Measurements from ENCODE around the gene SLC22A17. TPM values are rescaled to one million over a fixed set of nuclear protein-coding genes. Genes with fewer than 3 reads are reported as not detected.

The SLC22A17 gene
- total and polyA plus RNA-seq, 2 of the 13 experiments (the other 11 are each of a cell fraction or from before 2014, with no cell fraction given) = 0.95 to 1.1 TPM

GRCh38 chr14:23302290-23303225 lies 50.1 kb downstream of the SLC22A17 start, which contains the start of gene PPP1R3E (continued):
- TF ChIP-seq, protein P1, sequence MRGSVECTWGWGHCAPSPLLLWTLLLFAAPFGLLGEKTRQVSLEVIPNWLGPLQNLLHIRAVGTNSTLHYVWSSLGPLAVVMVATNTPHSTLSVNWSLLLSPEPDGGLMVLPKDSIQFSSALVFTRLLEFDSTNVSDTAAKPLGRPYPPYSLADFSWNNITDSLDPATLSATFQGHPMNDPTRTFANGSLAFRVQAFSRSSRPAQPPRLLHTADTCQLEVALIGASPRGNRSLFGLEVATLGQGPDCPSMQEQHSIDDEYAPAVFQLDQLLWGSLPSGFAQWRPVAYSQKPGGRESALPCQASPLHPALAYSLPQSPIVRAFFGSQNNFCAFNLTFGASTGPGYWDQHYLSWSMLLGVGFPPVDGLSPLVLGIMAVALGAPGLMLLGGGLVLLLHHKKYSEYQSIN (CRISPR knock-in tag; IDR thresholded peaks at IDR 0.05; ENCODE audit: borderline replicate concordance) = no peak
- peak; percentile 64 for TF ChIP-seq ZFY (CRISPR knock-in tag; IDR thresholded peaks at IDR 0.05)
- peak; percentile 61; the same call in 1 of the 2 replicates for TF ChIP-seq ZNF343 (CRISPR knock-in tag; IDR thresholded peaks at IDR 0.05)
- TF ChIP-seq ATF7 (IDR thresholded peaks at IDR 0.05) = no peak
- peak; percentile 80; the same call in 1 of the 2 replicates for TF ChIP-seq ATF7 (CRISPR knock-in tag; IDR thresholded peaks at IDR 0.05)
- peak; percentile 91 for TF ChIP-seq KDM4B (CRISPR knock-in tag; IDR thresholded peaks at IDR 0.05)
- peak; percentile 70; the same call in 1 of the 2 replicates for TF ChIP-seq IRX3 (CRISPR knock-in tag; IDR thresholded peaks at IDR 0.05; ENCODE audit: borderline replicate concordance, low read depth)
- TF ChIP-seq ZSCAN9 (CRISPR knock-in tag; IDR thresholded peaks at IDR 0.05; ENCODE audit: borderline replicate concordance) = peak; percentile 30; the same call in 1 of the 2 replicates
- TF ChIP-seq PAX8 (CRISPR knock-in tag; IDR thresholded peaks at IDR 0.05; ENCODE audit: borderline replicate concordance) = peak; percentile 94; the same call in 1 of the 2 replicates
- TF ChIP-seq ELF4 (CRISPR knock-in tag; IDR thresholded peaks at IDR 0.05; ENCODE audit: borderline replicate concordance) = peak; percentile 88
- no peak; the same call in 1 of the 2 replicates for TF ChIP-seq ZNF367 (CRISPR knock-in tag; IDR thresholded peaks at IDR 0.05; ENCODE audit: borderline replicate concordance)
- TF ChIP-seq U2AF2 (IDR thresholded peaks at IDR 0.05; ENCODE audit: low read depth, low read length) = no peak
- TF ChIP-seq ZNF713 (CRISPR knock-in tag; IDR thresholded peaks at IDR 0.05) = no peak
- TF ChIP-seq SOX6 (IDR thresholded peaks at IDR 0.05) = no peak
- peak; percentile 45; the same call in 1 of the 2 replicates for TF ChIP-seq SOX6 (CRISPR knock-in tag; IDR thresholded peaks at IDR 0.05)
- TF ChIP-seq ZNF441 (CRISPR knock-in tag; IDR thresholded peaks at IDR 0.05; ENCODE audit: borderline replicate concordance) = peak; percentile 60; the same call in 1 of the 2 replicates
- TF ChIP-seq, protein P2, sequence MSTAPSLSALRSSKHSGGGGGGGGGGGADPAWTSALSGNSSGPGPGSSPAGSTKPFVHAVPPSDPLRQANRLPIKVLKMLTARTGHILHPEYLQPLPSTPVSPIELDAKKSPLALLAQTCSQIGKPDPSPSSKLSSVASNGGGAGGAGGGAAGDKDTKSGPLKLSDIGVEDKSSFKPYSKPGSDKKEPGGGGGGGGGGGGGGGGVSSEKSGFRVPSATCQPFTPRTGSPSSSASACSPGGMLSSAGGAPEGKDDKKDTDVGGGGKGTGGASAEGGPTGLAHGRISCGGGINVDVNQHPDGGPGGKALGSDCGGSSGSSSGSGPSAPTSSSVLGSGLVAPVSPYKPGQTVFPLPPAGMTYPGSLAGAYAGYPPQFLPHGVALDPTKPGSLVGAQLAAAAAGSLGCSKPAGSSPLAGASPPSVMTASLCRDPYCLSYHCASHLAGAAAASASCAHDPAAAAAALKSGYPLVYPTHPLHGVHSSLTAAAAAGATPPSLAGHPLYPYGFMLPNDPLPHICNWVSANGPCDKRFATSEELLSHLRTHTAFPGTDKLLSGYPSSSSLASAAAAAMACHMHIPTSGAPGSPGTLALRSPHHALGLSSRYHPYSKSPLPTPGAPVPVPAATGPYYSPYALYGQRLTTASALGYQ (CRISPR knock-in tag; IDR thresholded peaks at IDR 0.05) = no peak
- peak; percentile 4 for TF ChIP-seq ZNF83 (CRISPR knock-in tag; IDR thresholded peaks at IDR 0.05; ENCODE audit: borderline replicate concordance)
- TF ChIP-seq, protein P3, sequence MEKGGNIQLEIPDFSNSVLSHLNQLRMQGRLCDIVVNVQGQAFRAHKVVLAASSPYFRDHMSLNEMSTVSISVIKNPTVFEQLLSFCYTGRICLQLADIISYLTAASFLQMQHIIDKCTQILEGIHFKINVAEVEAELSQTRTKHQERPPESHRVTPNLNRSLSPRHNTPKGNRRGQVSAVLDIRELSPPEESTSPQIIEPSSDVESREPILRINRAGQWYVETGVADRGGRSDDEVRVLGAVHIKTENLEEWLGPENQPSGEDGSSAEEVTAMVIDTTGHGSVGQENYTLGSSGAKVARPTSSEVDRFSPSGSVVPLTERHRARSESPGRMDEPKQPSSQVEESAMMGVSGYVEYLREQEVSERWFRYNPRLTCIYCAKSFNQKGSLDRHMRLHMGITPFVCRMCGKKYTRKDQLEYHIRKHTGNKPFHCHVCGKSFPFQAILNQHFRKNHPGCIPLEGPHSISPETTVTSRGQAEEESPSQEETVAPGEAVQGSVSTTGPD (CRISPR knock-in tag; IDR thresholded peaks at IDR 0.05) = no peak; the same call in none of the 2 replicates
- TF ChIP-seq SNRNP70 (IDR thresholded peaks at IDR 0.05; ENCODE audit: low read depth, low read length) = no peak
- no peak; the same call in 1 of the 2 replicates for TF ChIP-seq MIXL1 (CRISPR knock-in tag; IDR thresholded peaks at IDR 0.05)
- TF ChIP-seq ZNF234 (CRISPR knock-in tag; conservative IDR thresholded peaks at IDR 0.05) = no peak
- TF ChIP-seq, protein P4, sequence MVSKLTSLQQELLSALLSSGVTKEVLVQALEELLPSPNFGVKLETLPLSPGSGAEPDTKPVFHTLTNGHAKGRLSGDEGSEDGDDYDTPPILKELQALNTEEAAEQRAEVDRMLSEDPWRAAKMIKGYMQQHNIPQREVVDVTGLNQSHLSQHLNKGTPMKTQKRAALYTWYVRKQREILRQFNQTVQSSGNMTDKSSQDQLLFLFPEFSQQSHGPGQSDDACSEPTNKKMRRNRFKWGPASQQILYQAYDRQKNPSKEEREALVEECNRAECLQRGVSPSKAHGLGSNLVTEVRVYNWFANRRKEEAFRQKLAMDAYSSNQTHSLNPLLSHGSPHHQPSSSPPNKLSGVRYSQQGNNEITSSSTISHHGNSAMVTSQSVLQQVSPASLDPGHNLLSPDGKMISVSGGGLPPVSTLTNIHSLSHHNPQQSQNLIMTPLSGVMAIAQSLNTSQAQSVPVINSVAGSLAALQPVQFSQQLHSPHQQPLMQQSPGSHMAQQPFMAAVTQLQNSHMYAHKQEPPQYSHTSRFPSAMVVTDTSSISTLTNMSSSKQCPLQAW (CRISPR knock-in tag; IDR thresholded peaks at IDR 0.05) = no peak
- 0 out of 2 replicates have a peak, but pooled peaks have one; percentile 72 for TF ChIP-seq ZNF598 (CRISPR knock-in tag; IDR thresholded peaks at IDR 0.05; ENCODE audit: borderline replicate concordance)
